ENCODE measurements around the gene CAMTA1.

CAMTA1 gene

GRCh38 chr1:7495962-7496361, 710.7 kb downstream of the CAMTA1 start:
- DNase-seq = no peak

- no peak for DNase-seq
Measured at GRCh38 chr1:7497107-7497637, 711.9 kb downstream of the CAMTA1 start.

GRCh38 chr1:7500381-7501083, 715.3 kb downstream of the CAMTA1 start:
- DNase-seq = no peak

DNA sequence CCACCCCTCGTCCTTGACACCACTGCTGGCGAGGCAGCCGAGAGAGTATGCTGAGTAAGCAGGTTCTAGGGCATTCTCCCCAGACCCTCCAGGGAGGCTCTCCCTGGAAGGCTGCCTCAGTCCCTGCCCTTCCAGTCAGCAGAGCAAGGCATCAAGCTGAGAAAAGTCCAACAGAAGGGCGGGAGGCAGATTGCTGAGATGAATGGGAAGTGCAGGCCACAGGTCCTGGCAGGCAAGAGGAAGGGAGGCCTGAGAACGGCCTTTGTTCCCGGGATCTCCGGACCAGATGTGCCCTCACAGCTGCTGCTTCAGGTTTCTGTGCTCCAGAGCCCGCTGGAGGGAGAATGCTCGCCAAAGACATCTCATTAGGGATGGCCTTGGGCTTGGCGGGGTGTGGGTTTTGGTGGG, 715.8 kb downstream of the CAMTA1 start:
- no peak for DNase-seq

DNA sequence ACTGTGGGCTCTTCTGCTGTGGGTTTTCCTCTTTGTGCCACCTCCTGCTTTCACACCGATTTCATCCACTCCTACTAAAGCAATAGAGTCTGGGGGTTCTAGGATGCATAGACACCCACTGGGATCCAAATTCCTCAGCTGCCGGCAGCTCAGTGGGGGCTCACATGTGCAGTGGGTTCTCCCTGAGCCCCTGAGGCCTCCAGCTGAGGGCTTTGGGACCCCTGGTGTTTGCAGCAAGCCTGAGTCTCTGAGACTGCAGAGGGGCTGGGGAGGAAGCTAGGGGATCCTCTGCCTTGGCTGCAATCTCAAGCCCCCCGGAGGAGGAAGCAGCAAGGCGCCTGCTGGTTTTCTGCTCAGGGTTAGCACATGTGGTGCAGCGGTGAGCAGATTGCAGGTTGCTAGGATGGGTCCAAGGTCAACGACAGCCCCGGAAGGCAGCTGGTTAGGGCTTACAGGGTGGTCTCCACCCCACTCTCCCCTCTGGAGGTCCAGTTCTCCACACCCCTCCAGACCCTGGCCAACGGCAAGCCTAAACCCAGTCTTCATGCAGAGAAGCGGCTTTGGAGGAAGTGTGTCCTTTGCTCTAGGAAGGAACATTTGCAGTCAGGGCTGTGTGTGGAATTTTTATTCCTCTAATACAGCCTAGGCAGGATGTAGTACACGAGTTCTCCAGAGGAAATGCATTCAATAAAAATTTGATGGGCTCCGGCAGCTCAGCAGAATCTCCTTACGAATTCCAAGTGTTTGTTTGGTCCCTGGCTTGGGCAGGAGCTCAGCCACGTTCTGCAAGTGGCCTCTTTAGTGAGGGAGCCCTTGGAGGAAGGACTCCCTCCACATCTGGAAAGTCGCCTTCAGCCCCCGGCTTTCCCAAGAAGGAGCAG, 716.7 kb downstream of the CAMTA1 start:
- DNase-seq = no peak

DNA sequence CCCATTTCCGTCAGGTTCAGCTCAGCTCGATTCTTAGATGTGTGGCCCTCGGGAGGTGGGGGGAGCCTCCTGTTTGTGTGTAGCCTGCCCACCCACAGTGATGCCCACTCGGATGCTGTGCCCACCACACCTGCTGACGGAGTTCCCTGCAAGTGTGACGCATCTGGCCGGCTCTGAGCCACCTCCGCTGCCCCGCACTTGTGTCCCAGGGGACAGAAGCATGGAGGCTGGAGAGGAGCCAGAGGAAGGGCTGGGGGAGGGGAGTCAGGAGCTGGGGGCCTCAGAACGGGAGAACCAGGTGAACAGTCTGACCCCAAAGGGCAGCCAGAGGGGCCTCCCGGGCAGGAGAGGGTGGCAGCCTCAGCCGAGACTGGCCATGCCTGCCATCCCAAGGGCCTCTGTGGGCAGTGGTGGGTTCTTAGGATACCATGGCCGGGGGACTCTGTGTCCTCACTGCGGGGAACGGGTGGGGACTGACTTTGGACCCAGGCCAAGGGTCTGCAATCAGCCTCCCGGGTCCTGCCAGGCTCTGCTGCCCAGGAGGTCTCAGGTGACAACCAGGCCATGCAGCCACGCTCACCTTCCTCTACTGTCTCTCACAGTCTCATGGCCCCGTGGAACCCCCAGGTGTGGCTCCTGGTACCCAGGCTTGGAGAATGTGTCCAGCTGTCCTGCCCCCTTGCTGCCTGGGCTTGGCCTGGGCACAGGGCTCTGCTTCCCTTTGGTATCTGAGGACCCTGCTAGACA, 718.6 kb downstream of the CAMTA1 start:
- no peak for DNase-seq

GRCh38 chr1:7504438-7504720, 719.1 kb downstream of the CAMTA1 start:
- DNase-seq = no peak

- DNase-seq = no peak
Measured at GRCh38 chr1:7505094-7505770, 720.0 kb downstream of the CAMTA1 start.

- DNase-seq = no peak
Measured at GRCh38 chr1:7505771-7506453, 720.7 kb downstream of the CAMTA1 start.

- no peak for DNase-seq
Measured at GRCh38 chr1:7506454-7507284, 721.4 kb downstream of the CAMTA1 start.

GRCh38 chr1:7507285-7508019, 722.2 kb downstream of the CAMTA1 start:
- DNase-seq = no peak

GRCh38 chr1:7508052-7508933, 723.0 kb downstream of the CAMTA1 start:
- no peak for DNase-seq

GRCh38 chr1:7508934-7509519, 723.8 kb downstream of the CAMTA1 start:
- no peak for DNase-seq

DNA sequence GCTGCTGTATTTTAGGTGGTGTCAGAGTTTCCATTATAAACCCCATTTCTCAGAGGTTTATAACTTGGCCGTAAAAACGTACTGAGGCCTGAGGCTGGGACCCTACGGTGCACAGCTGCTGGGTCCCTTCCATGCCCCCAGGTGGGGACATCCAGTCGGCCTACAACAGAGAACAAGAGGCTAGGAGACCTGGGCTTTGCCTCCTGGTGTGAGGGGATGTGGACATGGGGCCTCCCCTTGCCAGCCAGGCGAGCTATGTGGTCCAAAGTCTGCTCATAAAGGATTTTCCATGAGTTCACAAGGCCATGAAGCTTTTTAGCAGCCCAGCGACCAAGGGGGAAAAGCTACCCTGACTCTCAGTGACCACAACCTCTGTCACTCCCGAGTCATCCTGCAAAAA, 724.3 kb downstream of the CAMTA1 start:
- DNase-seq = no peak

- DNase-seq = no peak
Measured at GRCh38 chr1:7510389-7510931, 725.2 kb downstream of the CAMTA1 start.

GRCh38 chr1:7511381-7511780, 726.1 kb downstream of the CAMTA1 start:
- no peak for DNase-seq

DNA sequence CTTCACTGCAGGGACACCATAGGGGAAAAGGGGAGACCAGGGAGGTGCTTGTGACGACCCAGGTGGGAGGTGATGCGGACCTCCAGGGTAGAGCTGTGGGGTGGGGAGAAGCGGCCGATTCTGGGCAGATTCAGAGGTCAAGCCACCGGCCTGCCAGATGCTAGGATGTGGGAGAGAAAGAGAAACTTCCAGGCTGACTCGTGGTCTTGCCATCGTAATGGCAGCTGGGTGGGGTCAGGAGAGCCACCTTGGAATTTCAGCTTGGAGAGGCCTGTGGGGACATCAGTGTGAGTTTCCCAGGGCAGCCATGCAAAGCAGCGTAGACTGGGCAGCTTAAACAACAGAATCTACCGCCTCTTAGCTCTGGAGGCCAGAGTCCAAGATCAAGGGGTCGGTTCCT, 727.8 kb downstream of the CAMTA1 start:
- DNase-seq = no peak

GRCh38 chr1:7515175-7515574, 729.9 kb downstream of the CAMTA1 start:
- no peak for DNase-seq

DNA sequence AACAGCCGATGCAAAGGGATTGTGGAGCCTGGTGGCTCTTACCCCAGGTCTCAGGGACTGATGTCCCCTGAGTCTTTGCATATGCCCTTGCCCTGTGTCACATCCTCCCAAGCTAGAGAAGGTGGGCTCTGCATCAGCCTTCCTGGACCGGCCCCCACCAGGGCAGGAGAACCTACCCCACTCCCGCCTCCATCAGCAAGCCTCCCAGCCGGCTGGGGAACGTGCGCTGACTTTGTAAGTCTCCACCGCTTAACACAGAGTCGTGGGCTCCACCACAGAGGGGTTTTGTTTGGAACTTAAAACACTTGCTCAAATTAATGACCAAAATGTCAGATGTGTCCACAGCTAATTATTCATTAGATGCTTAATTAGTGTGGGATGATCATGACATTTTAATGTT, 730.6 kb downstream of the CAMTA1 start:
- DNase-seq = no peak

Data from activated gamma-delta T cell (primary cell).